CD4-positive, CD25-positive, alpha-beta regulatory T cell (primary cell): ENCODE data around the gene CLTC. TPM values are rescaled to one million over a fixed set of nuclear protein-coding genes. Genes with fewer than 3 reads are reported as not detected.

Experiments used
- ATAC-seq, 2 donors: fragments of 150-1000 bp; cut with Tn5 transposase; one replicate each; pipeline ENCODE4 v1.10.0; 2021; ENCODE audit warnings: low read depth in 2 of 2, moderate number of reproducible peaks in 2 of 2, moderate library complexity in 1 of 2
- DNase-seq, 3 donors: peaks; one replicate each; pipeline versions ENCODE4 v3.0.0 to v3.0.0-alpha.2; 2012 to 2022; ENCODE audit warnings: mixed read lengths in 1 of 3
- H3K27ac ChIP-seq: one replicate; pipeline ENCODE4 v1.7.0; 2013; ENCODE audit warnings: mild to moderate bottlenecking, low read length; ENCODE audit not compliant: insufficient read depth, poor library complexity, severe bottlenecking
- H3K27me3 ChIP-seq: one replicate; pipeline ENCODE4 v1.7.0; 2013; ENCODE audit warnings: low read length; ENCODE audit not compliant: control insufficient read depth, insufficient read depth
- H3K36me3 ChIP-seq: one replicate; pipeline ENCODE4 v1.7.0; 2013; ENCODE audit warnings: mild to moderate bottlenecking, low read length, moderate library complexity; ENCODE audit not compliant: control insufficient read depth, insufficient read depth
- H3K4me1 ChIP-seq: 2 replicates; pipeline ENCODE4 v1.7.0; 2013; ENCODE audit warnings: mild to moderate bottlenecking, low read length; ENCODE audit not compliant: insufficient read depth, control insufficient read depth, poor library complexity, severe bottlenecking
- H3K4me3 ChIP-seq: one replicate; pipeline ENCODE4 v1.7.0; 2013; ENCODE audit warnings: low read depth, mild to moderate bottlenecking, low read length, moderate library complexity
- H3K9me3 ChIP-seq, 2 experiments: 1 replicate in 1 of 2; 2 replicates in 1 of 2; pipeline ENCODE4 v1.7.0; 2013; ENCODE audit warnings: low read length in 2 of 2, mild to moderate bottlenecking in 1 of 2, moderate library complexity in 1 of 2; ENCODE audit not compliant: control insufficient read depth in 2 of 2
- H3K27ac Mint-ChIP-seq, 3 donors: one replicate each; pipeline ENCODE4 v1.8.0; 2020 to 2022; ENCODE audit warnings: mild to moderate bottlenecking in 3 of 3, mixed read lengths in 3 of 3, moderate library complexity in 2 of 3
- H3K27me3 Mint-ChIP-seq: one replicate; pipeline ENCODE4 v1.8.0; 2022; ENCODE audit warnings: mild to moderate bottlenecking, mixed read lengths
- H3K36me3 Mint-ChIP-seq: one replicate; pipeline ENCODE4 v1.8.0; 2020; ENCODE audit warnings: mixed read lengths
- H3K4me1 Mint-ChIP-seq, 4 donors: one replicate each; pipeline ENCODE4 v1.8.0; 2020 to 2022; ENCODE audit warnings: mixed read lengths in 4 of 4, mild to moderate bottlenecking in 1 of 4
- H3K4me3 Mint-ChIP-seq, 4 donors: one replicate each; pipeline ENCODE4 v1.8.0; 2020 to 2022; ENCODE audit warnings: mild to moderate bottlenecking in 4 of 4, mixed read lengths in 4 of 4, moderate library complexity in 3 of 4
- H3K9me3 Mint-ChIP-seq, 7 donors: one replicate each; pipeline ENCODE4 v1.8.0; 2020 to 2022; ENCODE audit warnings: mixed read lengths in 7 of 7, mild to moderate bottlenecking in 3 of 7, moderate library complexity in 2 of 7
- polyA plus RNA-seq, 4 donors: library from polyadenylated mRNA; unstranded; fragments of 300-500 nt; fragmentation: Illumina TruSeq; gene quantifications; one replicate each; pipeline ENCODE4 v1.2.3, GENCODE V29; 2021
- total RNA-seq: library from RNA; stranded (reverse); gene quantifications from one replicate; pipeline ENCODE4 v1.2.3, GENCODE V29; 2022

The CLTC gene
- total and polyA plus RNA-seq, 5 donors from 2014 or later, result 37.4 to 111 (median 38.3) TPM

DNA sequence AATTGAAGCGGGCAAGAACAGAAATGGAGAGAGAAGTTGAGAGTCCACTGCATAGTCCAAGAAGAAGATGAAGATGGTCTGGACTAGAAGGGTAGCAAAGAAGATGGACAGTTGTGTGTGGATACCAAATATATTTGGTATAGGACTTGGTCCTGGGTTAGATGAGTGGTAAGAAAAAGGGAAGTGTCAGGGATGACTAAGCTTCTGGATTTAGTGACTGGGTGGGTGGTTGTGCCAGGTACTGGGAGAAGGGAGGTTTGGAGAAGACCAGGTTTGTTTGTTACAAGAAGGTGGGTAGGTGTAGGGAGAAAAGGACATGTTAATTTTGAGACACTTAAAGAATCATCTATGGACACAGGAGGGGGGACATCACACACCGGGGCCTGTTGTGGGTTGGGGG is 93.2 kb downstream of the CLTC start:
- Histone ChIP-seq H3K27ac (no peak overlapping the region), H3K4me1 (peaks cover 7% of the 10 kb centered on the region), H3K9me3 (no peaks in the 10 kb centered on the region), H3K4me3 (no peak overlapping the region), H3K36me3 (peaks cover 3% of the 10 kb centered on the region), H3K27me3 (no peaks in the 10 kb centered on the region)
- DNase-seq (no peak), ATAC-seq (no peak)
- Mint-ChIP-seq H3K9me3 (no peaks in the 10 kb centered on the region), H3K4me1 (peaks cover 15 to 64% (median 44%) of the 10 kb centered on the region in 4 donors), H3K27ac (peak overlapping the region in 1 of 3 donors; percentile 20), H3K4me3 (no peak overlapping the region), H3K36me3 (peaks cover 9% of the 10 kb centered on the region), H3K27me3 (no peaks in the 10 kb centered on the region)

DNA sequence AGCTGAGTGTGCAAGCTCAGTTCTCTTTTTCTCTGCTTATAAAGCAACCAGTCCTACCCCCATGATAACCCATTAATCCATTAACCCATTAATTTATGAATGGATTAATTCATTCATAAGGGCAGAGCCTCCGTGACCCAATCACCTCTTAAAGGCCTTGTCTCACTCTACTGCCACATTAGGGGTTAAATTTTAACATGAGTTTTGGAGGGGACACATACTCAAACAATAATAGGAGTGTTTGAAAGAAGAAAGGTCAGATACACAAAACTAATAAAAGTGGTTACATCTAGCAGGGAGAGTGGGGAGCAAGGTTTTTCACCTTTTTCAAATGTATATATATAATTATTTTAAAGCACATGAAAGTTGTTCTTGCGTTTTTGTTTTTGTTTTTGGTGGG is 94.6 kb downstream of the CLTC start:
- H3K4me1 Mint-ChIP-seq, result peaks cover 21 to 59% (median 40%) of the 10 kb centered on the region in 4 donors
- Histone ChIP-seq H3K36me3 (peaks cover 3% of the 10 kb centered on the region), H3K4me3 (no peak overlapping the region), H3K4me1 (no peaks in the 10 kb centered on the region), H3K9me3 (no peaks in the 10 kb centered on the region), H3K27ac (no peak overlapping the region), H3K27me3 (no peaks in the 10 kb centered on the region)
- H3K27me3 Mint-ChIP-seq, result no peaks in the 10 kb centered on the region
- no peaks in the 10 kb centered on the region for H3K9me3 Mint-ChIP-seq
- H3K36me3 Mint-ChIP-seq, result peaks cover 16% of the 10 kb centered on the region
- no peak overlapping the region for H3K27ac Mint-ChIP-seq
- DNase-seq, result no peak
- ATAC-seq, result no peak
- H3K4me3 Mint-ChIP-seq, result no peak overlapping the region

DNA sequence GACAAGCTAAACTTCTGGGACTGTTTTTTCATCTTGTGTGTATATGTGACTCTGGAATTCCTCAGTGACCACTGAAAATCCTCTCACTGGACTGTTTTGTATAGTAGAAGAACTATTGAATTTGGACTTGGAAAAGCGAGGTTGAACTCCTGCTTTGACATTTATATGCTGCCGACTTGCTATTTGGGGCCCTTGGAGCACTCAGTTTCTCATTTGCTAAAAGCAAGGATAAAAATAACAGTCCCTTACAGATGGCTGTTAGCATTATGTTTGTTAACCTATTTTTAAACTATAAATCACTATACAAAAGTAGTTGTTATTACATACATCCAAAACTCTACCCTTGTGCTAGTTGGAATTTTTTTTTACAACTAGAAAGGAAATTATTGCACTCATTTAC is 96.7 kb downstream of the CLTC start:
- H3K4me1 ChIP-seq, result no peaks in the 10 kb centered on the region
- ATAC-seq (no peak), DNase-seq (no peak)
- Mint-ChIP-seq H3K27me3 (no peaks in the 10 kb centered on the region), H3K4me3 (no peak overlapping the region), H3K36me3 (peaks cover 16% of the 10 kb centered on the region), H3K4me1 (peaks cover 21 to 51% (median 31%) of the 10 kb centered on the region in 4 donors), H3K9me3 (no peaks in the 10 kb centered on the region), H3K27ac (peak overlapping the region in 1 of 3 donors; percentile 26)
- H3K4me3 ChIP-seq, result no peak overlapping the region
- H3K27ac ChIP-seq, result no peak overlapping the region
- no peaks in the 10 kb centered on the region for H3K36me3 ChIP-seq
- no peaks in the 10 kb centered on the region for H3K27me3 ChIP-seq
- no peaks in the 10 kb centered on the region for H3K9me3 ChIP-seq

DNA sequence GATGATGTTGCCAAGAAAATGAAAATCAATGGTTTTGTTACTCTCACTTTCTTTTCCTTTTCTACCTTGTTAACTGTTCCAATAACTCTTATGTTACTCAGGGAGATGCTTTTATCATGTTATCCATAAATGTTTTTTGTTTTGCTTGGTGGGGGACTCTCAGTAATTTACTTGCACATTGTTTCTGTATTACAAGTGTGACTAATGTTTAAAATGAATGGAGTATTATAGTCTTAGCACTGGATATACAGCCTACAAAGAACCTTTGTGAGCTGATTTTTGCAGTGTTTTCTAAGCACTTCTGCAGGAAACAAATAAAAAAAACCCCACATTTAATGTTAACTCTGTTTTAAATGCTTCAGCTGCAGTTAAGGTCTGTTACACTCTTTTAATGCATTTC is 99.8 kb downstream of the CLTC start:
- Mint-ChIP-seq H3K27me3 (no peaks in the 10 kb centered on the region), H3K4me1 (peaks cover 25 to 50% (median 32%) of the 10 kb centered on the region in 4 donors), H3K27ac (peak overlapping the region in 1 of 3 donors; percentile 39), H3K36me3 (peaks cover 10% of the 10 kb centered on the region), H3K4me3 (no peak overlapping the region), H3K9me3 (no peaks in the 10 kb centered on the region)
- Histone ChIP-seq H3K4me3 (no peak overlapping the region), H3K27me3 (no peaks in the 10 kb centered on the region), H3K9me3 (no peaks in the 10 kb centered on the region), H3K36me3 (no peaks in the 10 kb centered on the region), H3K27ac (no peak overlapping the region), H3K4me1 (no peaks in the 10 kb centered on the region)
- DNase-seq (no peak), ATAC-seq (no peak)

DNA sequence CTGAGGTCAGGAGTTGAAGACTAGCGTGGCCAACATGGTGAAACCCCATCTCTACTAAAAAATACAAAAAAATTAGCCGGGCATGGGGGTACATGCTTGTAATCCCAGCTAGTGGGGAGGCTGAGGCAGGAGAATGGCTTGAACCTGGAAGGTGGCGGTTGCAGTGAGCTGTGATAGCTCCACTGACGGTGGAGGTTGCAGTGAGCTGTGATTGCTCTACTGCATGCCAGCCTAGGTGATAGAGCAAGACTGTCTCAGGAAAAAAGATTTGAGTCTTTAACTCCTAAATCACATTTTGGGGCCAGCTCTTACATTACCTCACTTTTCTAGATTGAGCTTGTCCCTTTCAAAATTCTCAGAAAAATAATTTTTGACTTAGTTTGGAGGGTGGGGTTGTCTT is 102.9 kb downstream of the CLTC start:
- Histone ChIP-seq H3K36me3 (no peaks in the 10 kb centered on the region), H3K27ac (no peak overlapping the region), H3K4me3 (no peak overlapping the region), H3K4me1 (no peaks in the 10 kb centered on the region), H3K27me3 (no peaks in the 10 kb centered on the region), H3K9me3 (no peaks in the 10 kb centered on the region)
- Mint-ChIP-seq H3K9me3 (no peaks in the 10 kb centered on the region), H3K27me3 (no peaks in the 10 kb centered on the region), H3K4me3 (no peak overlapping the region), H3K36me3 (peaks cover 7% of the 10 kb centered on the region), H3K4me1 (peaks cover 35 to 44% (median 40%) of the 10 kb centered on the region in 4 donors), H3K27ac (no peak overlapping the region)
- ATAC-seq, result no peak
- DNase-seq, result no peak

DNA sequence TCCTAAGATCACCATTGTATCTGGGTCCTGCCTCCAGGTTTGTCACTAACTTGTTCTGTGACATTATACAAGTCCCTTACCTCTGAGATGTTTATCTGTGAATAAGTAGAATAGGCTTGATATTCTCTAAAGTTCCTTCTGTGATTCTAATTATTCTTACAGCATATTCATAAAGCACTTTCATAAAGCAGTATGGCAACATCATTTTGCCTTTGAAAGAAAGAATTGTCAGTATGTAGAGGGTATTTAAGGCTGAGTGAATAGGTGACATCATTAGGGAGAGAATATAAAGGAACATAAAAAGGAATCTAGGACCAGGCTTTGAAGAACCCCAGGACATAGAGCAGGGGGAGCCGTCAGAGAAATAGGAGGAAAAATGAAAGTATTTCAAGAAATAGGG is 103.3 kb downstream of the CLTC start:
- H3K4me1 ChIP-seq, result no peaks in the 10 kb centered on the region
- H3K27me3 ChIP-seq, result no peaks in the 10 kb centered on the region
- Mint-ChIP-seq H3K27ac (peak overlapping the region in 2 of 3 donors; percentile 2 to 7), H3K9me3 (no peaks in the 10 kb centered on the region), H3K4me1 (peaks cover 38 to 46% (median 42%) of the 10 kb centered on the region in 4 donors), H3K27me3 (no peaks in the 10 kb centered on the region), H3K4me3 (no peak overlapping the region), H3K36me3 (peaks cover 7% of the 10 kb centered on the region)
- ATAC-seq (no peak), DNase-seq (no peak)
- no peak overlapping the region for H3K4me3 ChIP-seq
- no peaks in the 10 kb centered on the region for H3K36me3 ChIP-seq
- no peak overlapping the region for H3K27ac ChIP-seq
- no peaks in the 10 kb centered on the region for H3K9me3 ChIP-seq

DNA sequence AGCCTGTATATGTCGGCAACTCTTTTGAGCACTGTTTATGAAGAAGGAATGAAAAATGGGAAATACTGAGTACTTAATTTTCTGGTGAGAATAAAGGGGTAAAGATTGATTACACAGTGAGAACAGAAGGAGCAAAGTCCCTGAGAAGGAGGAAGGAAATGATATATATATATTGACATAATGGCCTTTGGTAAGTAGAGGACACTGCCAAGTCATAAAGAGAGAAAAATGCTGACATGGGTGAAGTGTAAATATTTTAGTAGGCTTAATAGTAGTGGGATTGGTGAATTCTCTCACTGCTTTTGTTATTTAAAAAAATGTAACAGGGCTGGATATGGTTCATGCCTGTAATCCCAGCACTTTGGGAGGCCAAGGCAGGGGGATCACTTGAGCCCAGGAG is 103.9 kb downstream of the CLTC start:
- Mint-ChIP-seq H3K4me3 (no peak overlapping the region), H3K36me3 (peaks cover 3% of the 10 kb centered on the region), H3K27ac (peak overlapping the region in 1 of 3 donors; percentile 90), H3K9me3 (no peaks in the 10 kb centered on the region), H3K4me1 (peaks cover 38 to 44% (median 40%) of the 10 kb centered on the region in 4 donors), H3K27me3 (no peaks in the 10 kb centered on the region)
- H3K27ac ChIP-seq, result no peak overlapping the region
- no peaks in the 10 kb centered on the region for H3K4me1 ChIP-seq
- no peaks in the 10 kb centered on the region for H3K36me3 ChIP-seq
- DNase-seq, result no peak
- H3K4me3 ChIP-seq, result no peak overlapping the region
- no peaks in the 10 kb centered on the region for H3K27me3 ChIP-seq
- no peaks in the 10 kb centered on the region for H3K9me3 ChIP-seq
- no peak for ATAC-seq

DNA sequence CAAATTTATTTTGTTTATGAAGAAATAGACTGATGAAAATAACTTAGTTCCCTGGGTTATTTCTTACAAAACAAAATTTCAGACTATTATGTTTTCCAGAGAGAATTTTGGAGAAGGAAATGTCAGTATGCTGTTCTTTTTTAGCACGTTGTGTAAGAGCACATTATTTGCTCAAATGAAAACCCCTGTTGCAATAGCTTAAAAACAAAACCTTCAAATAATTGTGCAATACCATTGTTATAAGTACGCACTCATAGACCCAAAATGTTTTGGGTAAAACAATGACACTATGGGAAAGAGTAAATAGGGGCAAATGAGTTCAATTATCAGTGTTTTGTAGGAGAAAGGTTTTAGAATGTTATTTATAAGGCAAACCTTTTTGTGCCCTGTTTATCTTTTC is 106.0 kb downstream of the CLTC start:
- Mint-ChIP-seq H3K4me1 (peaks cover 31 to 51% (median 41%) of the 10 kb centered on the region in 4 donors), H3K9me3 (no peaks in the 10 kb centered on the region), H3K27me3 (no peaks in the 10 kb centered on the region), H3K4me3 (no peak overlapping the region), H3K36me3 (no peaks in the 10 kb centered on the region), H3K27ac (no peak overlapping the region)
- DNase-seq (no peak), ATAC-seq (no peak)
- Histone ChIP-seq H3K27me3 (no peaks in the 10 kb centered on the region), H3K4me1 (no peaks in the 10 kb centered on the region), H3K4me3 (no peak overlapping the region), H3K9me3 (no peaks in the 10 kb centered on the region), H3K36me3 (no peaks in the 10 kb centered on the region), H3K27ac (no peak overlapping the region)
